ENCODE measurements around the gene PPP1R12C.

GRCh38 chr19:55081770-55082019, 35.7 kb downstream of the PPP1R12C start:
- TF ChIP-seq, protein P1, sequence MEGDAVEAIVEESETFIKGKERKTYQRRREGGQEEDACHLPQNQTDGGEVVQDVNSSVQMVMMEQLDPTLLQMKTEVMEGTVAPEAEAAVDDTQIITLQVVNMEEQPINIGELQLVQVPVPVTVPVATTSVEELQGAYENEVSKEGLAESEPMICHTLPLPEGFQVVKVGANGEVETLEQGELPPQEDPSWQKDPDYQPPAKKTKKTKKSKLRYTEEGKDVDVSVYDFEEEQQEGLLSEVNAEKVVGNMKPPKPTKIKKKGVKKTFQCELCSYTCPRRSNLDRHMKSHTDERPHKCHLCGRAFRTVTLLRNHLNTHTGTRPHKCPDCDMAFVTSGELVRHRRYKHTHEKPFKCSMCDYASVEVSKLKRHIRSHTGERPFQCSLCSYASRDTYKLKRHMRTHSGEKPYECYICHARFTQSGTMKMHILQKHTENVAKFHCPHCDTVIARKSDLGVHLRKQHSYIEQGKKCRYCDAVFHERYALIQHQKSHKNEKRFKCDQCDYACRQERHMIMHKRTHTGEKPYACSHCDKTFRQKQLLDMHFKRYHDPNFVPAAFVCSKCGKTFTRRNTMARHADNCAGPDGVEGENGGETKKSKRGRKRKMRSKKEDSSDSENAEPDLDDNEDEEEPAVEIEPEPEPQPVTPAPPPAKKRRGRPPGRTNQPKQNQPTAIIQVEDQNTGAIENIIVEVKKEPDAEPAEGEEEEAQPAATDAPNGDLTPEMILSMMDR (IDR thresholded peaks at IDR 0.05; ENCODE audit: low read depth, low read length): no peak
- TF ChIP-seq POLR2A (IDR thresholded peaks at IDR 0.05; ENCODE audit: extremely low read depth, insufficient read length): no peak

Data from NB4 (cell line).